NCI-H345 (cell line): ENCODE data around the gene KDM4C.
A peak's percentile ranks its signal among the peaks of the same experiment; 100 is the strongest.

ENCODE experiments used
- DNase-seq: peaks from one replicate; lab custom pipeline; 2025; lab: John Stamatoyannopoulos, UW

The KDM4C gene

DNA sequence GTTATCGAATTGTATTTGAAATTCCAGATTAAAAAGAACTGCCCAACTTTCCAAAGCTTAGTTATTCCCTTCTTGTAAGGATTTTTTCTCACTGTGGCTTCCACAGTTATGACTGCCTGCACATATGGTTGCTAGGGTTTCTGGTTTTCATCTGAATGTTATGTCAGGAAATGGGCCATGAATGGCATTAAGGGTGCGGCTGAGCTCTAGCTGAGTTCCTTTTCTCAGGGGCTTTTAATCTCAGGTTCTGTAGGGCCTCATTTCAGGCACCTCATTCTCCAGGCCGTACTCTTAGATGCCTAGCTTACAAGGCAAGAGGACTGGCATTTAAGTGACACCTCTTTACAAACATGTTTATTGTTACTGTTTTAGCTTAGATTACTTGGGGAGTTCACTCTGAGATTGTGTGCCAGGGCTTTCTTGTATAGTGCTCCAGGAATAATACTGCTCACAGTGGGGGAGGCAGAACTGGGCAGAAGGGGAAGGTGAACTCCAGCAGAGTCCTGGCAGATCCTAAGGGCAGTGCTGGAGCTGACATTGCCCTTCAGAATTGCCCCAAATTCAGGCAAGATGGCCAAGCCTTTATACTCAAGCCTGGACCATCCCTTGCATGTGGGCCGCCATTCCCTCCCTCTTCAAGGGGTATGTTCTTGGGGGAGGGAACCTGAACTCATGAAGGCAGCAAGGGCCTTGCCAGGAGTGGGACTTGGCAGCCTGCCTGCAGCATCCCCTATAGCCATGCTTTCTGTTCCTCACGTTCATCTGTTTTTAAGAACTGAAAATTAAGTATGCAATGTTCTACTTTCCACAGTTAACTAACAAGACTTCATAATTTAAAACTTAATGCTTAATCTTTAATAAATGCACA lies 111.5 kb downstream of the KDM4C start:
- DNase-seq: peak; percentile 13

DNA sequence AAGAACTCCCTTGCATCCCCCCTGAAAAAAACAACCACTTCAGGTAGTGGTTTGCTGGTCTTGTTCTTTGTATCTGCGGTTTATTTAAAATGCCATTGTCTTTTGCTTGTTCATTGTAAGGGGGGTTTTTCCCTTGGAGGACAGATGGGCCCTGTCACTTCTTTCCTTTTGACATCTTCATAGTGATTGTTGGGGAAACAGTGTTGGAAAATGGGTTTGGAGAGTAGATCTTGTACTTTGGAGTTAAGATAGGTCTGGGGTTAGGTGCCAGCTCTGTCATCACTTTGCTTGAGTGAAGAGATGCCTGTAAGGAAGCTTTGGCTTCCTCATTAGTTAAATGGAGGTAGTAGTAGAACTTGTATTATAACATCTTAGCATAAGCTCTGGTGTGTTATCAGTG lies 112.4 kb downstream of the KDM4C start:
- no peak for DNase-seq

DNA sequence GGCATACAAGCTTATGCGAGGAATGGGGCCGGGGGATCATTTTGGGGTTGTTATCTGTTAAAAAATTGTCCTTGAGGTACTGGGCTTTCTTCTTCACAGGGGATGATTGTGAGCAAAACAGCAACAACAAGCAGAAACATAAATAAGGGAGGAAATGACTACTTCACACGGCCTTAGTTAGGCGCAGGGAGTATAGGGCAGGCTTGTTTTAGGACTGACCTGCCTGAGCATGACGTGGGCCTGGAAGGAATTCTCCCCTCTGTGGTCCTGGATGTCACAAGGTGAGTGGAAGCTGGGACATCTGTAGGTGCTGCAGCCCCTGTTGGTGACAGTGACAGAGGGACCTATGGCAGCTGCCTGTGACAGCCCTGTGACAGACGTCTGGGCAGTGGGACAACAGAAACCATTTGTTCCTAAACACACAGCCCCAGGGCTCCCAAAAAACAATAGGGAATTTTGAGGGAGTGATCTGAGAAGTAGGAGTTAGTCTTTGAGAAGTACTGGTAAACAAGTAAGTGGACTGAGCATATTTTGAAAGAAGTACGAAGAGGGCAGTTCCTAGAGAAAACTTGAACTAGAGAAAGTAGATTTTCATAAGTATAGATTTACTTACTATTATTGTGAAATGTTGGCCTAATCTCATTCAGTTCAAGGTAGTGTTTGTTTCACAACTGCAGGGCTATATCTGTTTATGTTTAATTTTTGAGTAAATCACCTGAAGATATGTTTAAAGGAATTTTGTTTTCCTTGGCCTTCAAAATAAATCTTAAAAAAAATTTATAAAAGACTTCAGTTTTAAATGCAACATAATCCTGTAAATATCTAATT lies 113.1 kb downstream of the KDM4C start:
- no peak for DNase-seq

DNA sequence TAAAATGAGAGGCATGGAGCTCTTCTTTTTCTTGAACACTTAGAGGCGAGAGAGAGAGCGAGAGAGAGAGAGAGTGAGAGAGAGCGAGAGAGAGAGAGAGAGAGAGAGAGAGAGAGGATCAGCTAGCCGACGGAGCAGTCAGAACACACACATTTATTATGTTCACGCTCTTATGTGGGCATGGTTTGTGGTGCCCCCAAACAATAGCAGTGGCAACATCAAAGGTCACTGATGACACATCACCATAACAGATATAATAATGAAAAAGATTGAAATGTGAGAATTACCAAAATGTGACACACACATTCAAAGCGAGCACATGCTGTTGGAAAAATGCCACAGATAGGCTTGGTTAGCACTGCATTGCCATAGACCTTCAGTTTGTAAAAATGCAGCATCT lies 116.1 kb downstream of the KDM4C start:
- DNase-seq: no peak

DNA sequence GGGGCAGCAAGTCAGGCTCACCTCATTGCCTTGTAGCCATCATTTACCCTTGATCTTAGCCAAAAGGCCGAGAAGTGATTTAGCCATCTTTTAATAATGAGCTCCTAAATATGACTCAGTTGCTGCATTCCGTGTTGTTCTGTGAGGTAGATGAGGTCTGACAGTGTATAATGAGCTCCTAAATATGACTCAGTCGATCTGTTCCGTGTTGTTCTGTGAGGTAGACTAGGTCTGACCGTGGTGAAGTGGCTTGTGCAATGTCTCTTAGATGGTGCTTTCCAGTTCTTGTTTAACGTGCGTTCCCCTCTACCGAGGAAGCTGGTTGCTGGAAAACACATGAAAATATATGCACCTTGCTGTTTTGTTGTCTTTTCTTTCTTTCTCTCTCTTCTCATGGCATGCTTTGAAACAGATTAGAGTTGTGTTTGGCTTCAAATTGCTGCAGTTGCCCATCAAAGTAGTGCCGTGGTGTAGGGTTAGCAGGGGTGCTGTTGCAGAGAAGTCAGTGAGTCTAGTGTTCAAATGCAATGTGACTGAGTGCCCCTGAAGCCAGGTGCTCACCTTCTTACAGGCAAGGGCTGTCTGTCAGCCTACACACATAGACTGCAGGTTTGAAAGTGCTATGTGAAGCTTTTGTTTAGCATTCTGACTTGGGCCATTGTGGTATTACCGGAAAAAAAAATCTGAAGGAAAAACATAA lies 118.6 kb downstream of the KDM4C start:
- no peak for DNase-seq

DNA sequence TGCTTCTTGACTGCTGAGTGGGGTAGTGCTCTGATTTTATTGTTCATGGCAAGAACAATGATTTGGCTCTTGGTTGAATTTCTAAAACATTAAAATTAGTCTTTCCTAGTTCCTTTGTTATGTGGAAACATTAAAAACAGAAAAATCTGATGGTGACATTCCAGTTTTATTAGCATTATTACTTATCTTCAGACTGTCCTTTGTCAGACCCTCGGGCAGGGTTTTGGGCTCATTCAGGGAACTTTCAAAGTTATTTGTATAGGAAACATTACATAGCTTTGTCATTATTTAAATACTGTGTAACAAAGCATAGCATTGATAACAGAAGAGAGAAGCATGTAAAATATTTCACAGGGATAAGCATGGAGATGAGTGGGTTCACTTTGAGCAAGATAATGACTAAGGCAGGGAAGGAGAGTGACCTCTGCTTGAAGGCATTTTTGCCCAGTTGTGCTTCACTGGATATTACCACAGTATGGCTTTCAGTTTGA lies 119.9 kb downstream of the KDM4C start:
- DNase-seq: no peak

DNA sequence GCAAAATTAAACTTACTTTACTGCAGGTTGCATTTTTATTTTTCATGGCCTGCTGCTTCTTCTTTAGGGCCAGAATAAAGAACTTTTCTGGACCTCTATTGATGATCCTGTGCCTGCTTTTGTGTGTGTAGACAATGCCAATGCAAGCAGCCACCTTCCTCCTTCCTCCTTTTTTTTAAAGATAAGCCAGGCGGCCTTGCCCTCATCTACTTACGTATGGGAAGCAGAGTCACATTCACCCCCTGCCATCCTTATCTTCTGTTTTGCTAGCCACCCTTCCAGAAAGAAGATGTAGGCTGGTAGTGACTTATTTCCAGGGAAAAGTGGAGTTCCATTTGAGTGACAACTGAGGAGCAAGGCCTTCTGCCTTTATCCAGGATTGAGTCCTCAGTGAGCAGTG lies 122.9 kb downstream of the KDM4C start:
- DNase-seq: no peak

DNA sequence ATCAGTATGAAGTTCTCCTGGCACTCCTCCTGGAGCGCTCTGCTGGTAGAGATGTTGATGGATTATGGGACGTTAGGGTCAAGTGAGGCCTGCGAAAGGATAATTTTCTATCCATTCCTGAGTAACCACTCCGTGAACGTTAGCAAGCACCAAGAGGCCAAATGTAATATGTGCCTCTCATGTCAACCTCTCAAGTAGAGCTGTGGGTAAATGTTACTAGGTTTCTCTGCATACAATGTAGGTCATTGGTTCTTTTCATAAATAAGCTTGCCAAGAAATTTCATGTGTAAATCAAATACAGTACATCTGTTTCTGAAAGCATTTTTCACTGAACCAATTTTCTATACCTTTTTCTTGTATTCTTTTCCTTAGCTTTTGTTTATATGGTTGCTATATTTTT lies 126.3 kb downstream of the KDM4C start:
- no peak for DNase-seq

DNA sequence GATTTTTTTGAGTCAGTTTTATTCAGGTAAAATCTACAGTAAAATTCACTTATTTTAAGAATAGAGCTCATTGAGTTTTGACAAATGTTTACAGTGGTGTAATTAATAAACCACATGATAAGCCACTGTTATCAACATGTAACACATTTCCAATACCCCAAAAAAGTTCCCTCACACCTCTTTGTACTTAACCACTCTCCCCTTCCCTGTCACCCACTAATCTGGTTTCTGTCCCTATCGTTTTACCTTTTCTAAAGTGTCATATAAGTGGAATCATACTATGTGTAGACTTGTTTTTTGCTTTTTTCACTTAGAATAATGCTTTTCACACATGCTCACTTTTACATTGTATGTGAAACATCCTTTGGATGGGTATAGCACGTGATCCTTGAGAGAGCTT lies 127.2 kb downstream of the KDM4C start:
- DNase-seq: no peak

DNA sequence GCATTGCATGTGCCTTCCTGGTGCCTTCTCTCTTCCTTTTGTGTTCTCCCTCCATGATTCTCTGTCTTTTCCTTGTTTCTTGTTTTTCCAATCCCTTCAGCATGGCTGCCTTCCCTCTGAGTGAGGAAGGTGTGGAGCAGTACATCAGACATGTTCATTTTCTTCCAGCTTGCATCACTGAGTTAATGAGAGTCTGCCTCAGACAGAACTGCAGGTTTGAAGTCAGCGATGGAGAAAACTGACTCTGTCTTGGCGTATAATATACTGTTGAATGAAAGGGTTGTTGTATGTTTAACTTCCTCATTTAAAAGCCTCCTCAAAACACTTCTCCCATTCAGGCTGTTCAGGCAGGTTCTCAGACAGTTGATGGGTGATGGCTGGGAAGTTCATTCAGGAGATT lies 129.3 kb downstream of the KDM4C start:
- no peak for DNase-seq

DNA sequence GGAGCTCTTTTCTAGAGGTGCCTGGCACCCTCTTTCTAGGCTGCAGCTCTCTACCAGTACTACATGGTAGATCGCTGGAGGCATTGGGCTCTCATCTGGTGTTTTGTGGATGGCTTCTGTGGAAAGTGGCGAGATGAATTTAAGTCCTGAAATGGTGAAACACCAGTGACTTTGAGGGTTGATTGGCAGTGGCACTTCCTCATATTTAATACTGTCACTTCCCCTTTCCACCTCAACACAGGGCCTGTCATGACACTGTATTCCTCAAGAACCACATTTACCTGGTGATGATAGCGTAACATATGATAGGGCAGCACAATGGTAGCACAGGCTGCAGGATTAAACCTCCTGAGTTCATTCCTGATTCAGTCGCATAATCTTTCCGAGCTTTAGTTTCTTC lies 132.1 kb downstream of the KDM4C start:
- DNase-seq: no peak

DNA sequence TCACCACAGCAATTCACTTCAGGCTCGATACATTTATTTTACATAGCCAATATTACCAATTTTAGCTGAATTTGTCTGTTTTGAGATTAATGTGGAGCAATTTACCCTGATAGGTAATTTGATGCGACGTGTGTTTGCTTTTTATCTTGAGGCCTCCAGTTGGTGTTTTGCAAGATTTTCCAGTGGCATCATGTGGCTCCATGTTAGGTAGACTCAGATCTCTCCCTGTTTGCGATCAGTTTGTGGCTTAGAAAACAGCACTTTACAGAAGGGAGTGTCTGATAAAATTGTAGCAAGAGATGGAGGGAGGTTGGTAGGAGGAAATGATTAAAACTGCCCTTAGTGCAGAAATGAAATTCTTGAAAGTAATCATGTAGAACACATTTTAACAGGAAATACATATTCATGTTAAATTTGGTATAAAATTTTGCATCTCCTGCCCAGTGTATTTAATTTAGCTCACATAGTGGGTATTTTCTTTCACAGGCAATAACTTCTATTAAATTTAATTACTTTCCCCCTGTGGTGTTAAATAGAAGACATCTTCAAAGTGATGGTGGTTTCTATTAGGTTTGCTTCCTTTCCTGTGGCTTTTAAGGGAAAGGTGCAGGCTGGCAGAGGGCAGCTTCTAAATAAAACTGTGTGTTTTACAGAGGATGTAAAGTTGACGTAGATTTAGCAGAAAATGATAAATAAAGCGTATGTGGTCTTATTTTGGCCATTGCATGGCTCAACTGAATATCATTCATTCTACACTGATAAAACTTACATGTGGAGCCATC lies 135.8 kb downstream of the KDM4C start:
- DNase-seq: no peak

DNA sequence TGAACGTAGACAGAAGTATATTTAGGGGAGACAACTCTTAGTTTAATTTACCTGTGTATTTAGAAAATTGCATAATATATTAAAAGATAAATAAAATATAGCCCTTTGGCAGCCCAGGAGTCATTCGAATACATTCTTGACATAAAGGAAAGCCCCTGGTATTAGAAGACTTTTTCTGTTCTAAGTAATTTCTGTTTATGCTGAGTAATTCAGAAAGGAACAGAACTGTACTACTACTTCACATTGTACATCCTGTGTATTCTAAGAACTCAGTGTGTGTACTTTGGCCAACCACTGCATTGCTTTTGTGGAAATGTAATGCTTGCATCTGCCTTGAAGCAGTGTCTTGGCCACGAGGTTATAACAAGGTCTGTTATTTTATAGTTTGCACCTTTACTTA lies 136.4 kb downstream of the KDM4C start:
- DNase-seq: no peak

DNA sequence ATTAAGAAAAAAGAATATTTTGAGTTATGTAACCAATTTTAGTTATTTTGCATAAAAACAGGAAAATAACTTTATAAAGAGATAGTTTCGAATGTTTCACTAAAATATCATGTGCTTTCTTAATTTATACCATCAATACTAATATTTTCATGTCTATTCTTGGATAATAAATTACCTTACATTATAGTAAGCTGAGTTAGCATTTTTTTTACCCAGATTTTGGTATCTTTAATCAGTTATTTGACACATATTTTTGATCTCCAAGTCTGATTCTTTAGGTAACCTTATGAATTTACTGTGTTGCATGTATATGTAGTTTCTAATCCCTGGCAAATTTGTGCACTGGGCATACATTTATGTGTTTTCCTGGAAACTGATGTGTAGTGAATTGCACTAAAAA lies 138.0 kb downstream of the KDM4C start:
- DNase-seq: no peak

DNA sequence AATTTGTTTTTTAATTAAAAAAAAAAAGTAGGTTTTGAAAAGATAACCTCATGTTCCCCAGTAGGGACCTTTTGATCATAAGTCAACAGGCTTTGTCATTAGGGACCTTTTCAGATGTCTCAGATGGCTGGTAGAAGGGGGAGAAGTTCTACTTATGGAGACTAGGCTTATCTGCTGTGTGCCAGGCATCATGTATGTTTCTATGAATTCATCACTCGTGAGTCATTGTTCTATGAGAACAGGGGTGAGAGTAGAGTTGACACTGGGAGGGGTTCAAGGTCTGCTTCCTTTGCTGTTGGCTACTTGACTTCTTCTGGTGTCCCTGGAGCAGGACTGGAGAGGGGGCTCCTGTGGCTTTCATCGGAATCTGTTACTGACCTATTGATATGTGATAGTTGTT lies 138.8 kb downstream of the KDM4C start:
- no peak for DNase-seq

DNA sequence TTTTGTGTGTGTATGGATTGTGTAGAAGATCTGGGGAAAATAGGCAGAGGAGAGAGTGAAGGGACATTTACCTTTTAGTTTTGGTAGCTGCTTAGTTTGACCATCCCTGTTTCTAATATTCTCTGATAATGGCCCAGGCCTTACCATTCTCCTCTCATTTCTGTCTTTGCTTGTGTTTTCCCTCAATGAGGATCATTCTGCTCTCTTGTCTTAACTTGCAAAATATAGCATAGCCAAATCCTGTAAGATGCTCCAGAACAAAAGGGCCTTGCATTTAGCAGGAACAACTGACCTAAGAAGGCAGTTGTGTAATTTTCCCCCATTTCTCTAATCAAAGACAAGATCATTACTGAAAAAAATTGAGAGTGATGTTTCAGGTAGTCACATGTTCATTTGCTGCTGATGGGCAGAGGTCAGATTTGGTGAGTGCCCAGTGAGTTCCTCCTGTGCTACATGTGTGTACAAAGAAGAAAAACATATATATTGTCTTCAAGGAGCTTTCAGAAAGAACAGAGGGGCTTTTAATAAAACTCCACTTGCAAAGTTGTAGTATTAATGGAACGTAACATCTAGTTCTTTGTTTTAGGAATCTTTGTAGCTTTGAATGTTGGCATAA lies 139.5 kb downstream of the KDM4C start:
- no peak for DNase-seq

DNA sequence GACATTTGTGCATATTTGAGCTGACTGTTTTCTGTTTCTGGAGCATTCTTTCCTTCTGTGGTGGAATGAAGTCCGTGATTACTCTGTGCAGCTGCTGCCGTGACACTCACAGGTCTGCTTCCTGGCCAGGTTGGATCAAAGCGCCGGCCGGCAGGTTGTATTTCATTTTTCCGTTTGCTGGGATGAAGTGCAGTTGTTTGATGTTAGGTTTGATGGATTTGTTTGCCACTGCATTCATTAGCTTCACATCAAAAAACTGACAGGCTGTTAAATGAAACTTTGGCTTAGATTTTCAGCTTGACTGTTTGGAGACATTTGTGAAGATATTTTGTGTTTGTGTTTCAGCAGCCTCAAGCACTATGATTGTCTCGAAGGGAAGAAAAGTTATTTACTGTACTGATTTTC lies 140.1 kb downstream of the KDM4C start:
- DNase-seq: no peak

DNA sequence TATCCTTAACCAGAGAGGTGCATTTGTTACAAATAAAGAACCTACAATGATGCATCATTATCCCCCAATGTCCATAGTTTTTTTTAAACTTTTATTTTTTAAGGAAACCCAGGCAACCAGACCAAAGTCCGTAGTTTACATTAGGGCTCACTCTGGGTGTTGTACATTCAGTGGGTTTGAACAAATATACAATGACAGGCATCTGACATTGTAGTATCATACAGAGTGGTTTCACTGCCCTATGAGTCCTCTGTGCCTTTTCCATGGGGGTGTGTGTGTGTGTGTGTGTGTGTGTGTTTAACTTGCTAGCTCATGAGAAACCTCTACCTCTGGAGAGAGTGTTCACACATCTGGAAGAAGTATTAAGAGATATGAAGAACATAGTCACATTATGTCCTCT lies 141.5 kb downstream of the KDM4C start:
- DNase-seq: no peak

DNA sequence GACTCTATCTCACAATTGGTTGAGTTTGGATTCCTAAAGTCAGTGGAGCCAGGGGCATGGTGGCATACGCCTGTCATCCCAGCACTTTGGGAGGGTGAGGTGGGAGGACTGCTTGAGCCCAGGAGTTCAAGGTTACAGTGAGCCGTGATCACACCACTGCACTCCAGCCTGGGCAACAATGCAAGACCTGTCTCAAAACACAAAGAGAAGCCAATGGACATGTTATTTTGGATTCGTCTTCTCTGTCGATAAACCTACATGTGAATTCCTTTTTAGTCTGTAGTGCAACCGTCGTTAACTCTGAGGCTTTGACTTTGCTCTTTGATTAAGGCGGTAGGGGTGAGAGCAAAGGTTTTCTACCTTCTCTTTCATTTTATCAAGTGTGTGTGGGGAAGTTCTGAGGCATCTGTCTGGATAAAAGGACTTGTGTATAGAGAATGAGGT lies 142.7 kb downstream of the KDM4C start:
- DNase-seq: no peak

DNA sequence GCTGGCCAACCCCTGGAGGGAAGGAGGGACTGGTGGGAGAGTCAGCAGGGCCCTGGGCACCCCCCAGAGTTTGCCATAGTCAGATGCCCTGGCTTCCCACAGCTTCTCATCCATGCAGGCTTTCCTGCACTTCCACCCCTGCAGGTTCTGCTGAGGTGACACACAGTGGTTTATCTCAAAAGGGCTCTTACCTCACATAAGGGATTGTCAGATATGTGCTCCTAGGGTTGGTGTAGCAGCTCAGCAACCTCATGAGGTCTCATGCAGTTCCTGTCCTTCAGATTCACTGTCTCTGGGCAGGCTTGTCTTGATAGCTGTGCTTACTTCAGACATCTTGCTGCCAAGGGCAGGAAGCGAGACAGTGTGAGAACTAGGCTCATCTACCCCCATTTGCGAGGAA lies 143.4 kb downstream of the KDM4C start:
- no peak for DNase-seq

DNA sequence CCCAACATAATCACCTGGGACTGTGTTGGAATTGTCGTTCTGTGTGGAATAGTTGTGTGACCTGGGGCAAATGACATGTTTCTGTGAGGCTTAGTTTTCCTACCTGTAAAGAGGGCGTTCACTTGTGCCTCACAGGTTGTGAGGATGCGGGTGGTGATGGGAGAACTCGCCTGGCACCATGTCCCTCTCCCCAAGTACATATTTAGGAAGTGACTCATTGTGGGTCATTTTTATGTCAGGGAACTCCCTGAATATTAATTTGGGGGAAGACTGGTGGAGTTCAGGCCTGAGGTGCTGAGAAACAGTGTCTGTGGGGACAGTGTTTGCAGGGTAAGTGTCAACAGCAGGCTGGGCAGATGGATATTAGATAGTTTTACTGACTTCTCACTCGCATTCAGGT lies 144.7 kb downstream of the KDM4C start:
- no peak for DNase-seq
